Ammon's horn (tissue), 1 donor: ENCODE measurements around the gene CYTH2.
"Not testable (repeated sequence)": the region's sequence is repeated elsewhere in the genome, so short reads cannot be mapped to it uniquely, and the experiment has no call there.

ENCODE experiments used
- DNase-seq: peaks from one replicate; pipeline ENCODE4 v3.0.0-alpha.2; 2016; ENCODE audit warnings: low spot score

The CYTH2 gene

DNA sequence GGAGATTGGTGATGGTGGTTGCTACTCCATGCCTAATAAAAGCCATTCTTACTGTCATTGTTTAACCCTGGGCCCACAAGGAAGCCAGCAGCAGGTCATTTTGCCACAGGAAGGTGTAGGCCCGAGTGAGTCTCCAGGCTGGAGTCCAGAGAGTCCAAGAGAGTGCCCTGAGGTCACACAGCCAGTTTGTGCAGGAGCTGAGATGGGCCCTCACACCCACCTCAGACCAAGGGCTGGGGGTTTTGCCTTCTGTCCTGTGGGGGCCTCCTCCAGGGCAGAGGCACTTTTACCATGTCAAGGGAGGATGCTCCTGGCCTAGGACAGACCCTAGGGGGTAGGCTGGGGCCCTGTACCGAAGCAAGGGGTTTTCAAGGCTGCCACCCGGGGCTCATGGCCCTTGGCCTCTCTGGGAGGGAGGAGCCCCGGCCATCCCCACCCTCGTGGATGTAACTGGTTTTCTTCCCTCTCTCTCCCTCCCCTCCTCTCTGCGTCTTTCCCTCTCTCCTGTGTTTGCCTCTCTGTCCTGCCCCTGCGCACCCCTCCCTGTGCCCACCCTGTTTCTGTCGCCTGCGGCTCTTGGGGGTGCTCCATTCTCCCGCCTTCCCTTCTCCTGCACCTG, 8.0 kb downstream of the CYTH2 start:
- no peak for DNase-seq

- DNase-seq = no peak
Measured at GRCh38 chr19:48477698-48478338, 8.6 kb downstream of the CYTH2 start.

- DNase-seq = no peak
Measured at GRCh38 chr19:48478339-48479256, 9.4 kb downstream of the CYTH2 start.

- no peak for DNase-seq
Measured at GRCh38 chr19:48479686-48480085, 10.5 kb downstream of the CYTH2 start.

DNA sequence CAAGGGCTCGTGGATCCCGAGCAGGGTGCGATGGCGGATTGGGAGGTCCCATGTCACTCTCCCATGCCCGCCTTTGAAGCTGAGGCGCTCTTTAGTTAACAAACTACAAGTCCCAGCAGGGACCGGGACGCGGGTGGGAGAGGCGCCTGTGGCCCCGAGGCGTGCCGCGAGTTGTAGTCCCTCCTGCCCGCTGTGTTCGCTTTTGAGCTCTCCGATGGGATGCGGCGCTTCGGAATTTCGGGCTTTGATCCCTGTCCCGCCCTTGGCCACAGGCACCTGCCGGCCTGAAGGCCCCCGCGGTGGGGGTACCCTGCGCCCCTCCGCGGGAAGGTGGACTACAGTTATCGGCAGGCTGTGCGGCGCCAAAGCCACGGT, 11.0 kb downstream of the CYTH2 start:
- peak; percentile 80 for DNase-seq

- peak; percentile 57 for DNase-seq
Measured at GRCh38 chr19:48480558-48481500, 11.7 kb downstream of the CYTH2 start.

GRCh38 chr19:48481846-48482639, 12.9 kb downstream of the CYTH2 start:
- DNase-seq = no peak

- DNase-seq = no peak
Measured at GRCh38 chr19:48483301-48483700, 14.1 kb downstream of the CYTH2 start.

DNA sequence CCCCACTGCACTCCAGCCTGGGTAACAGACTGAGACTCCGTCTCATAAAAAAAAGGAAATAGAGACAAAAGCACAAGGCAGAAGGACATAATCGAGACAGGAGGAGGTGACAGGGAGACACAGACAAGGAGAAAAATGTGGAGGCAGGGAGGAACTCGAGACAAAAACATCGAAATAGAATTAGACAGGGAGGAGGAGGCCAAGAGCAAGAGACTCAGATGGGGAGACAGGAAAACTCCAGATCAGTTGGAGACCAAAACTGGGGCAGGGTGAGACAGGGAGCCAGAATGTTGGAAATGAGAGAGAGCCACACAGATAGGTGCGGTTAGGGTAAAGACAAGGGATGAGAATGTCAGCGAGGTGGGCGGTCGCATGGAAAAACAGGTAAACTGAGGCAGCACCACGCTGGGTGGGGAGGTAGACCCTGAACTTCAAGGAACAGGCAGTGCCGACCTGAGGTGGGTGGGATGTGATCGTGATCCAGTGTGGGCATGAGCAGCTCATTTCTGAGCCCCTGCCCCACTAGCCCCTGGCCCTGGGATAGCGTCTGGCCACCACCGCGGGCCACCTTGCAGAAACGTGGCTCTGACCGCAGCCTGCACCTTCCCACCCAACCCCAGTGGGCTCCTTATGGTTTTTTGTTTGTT, 15.2 kb downstream of the CYTH2 start:
- no peak for DNase-seq

DNA sequence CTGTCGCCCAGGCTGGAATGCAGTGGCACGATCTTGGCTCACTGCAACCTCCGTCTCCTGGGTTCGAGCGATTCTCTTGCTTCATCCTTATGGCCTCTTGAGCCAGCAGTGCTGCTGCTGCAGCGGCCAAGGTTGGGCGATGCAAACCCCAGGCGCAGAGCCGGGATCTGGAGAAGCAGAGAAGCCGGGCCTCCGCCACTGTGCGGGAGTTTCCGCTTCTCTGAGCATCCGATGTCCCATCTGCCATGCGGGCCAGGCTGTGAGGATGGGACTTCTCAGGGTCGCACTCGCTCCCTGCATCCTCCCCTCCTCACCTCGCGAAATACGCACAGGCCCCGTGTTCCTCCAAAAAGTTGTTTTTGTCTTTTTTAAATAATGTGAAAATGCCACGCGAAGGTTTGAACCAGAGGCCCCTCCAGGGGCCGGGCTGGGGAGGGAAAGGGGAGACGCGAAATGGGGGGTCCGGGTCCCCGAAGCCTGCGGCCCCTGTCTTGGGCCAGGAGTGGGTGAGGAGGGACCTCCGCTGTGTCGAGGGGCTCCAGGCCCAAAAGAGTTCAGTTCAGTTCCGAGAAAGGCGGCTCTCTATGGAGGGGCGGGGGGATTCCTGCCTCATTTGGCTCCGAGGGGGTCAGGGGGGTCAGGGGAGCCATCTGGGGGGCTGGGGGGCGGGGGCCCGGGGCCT, 15.9 kb downstream of the CYTH2 start:
- DNase-seq = no peak

DNA sequence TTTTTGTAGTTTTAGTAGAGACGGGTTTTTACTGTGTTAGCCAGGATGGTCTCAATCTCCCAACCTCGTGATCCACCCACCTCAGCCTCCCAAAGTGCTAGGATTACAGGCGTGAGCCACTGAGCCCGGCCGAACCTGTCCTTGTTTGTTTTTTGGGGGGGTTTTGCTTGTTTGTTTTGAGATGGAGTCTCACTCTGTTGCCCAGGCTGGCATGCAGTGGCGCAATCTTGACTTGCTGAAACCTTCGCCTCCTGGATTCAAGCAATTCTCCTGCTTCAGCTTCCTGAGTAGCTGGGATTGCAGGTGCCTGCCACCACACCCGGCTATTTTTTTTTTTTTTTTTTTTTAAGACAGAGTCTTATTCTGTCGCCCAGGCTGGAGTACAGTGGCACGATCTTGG, 17.5 kb downstream of the CYTH2 start:
- DNase-seq = not testable (repeated sequence)

GRCh38 chr19:48487544-48487943, 18.4 kb downstream of the CYTH2 start:
- DNase-seq = no peak

- DNase-seq = peak; percentile 39
Measured at GRCh38 chr19:48487948-48488347, 18.8 kb downstream of the CYTH2 start.

GRCh38 chr19:48488478-48488877, 19.3 kb downstream of the CYTH2 start:
- DNase-seq = not testable (repeated sequence)

DNA sequence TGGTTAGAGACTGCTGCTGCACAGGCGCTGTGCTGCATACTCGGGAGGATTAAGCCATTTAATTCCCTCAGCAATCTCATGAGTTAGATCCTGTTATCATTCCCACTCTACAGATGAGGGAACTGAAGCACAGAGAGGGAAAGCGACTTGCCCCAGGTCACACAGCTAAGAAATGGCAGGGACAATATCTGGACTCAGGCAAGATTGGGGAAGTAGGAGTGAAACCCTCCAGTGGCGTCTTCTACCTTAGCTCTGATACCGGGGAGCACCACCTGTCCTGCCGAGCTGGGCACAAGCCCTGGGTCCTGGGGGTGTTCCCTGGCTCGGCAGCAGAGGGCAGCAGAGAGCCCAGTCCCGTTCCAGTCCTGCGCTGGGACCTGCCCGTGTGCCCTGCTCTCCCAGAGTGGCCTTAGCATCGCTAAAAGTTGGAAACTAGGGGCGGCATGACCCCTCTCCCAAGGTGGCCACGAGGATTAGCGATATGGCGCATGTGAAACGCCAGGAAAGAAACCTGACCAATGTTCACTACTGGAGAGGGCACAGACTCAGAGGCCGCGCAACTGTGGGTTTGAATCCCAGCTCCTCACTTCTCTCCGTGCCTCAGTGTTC, 20.5 kb downstream of the CYTH2 start:
- DNase-seq = peak; percentile 73

DNA sequence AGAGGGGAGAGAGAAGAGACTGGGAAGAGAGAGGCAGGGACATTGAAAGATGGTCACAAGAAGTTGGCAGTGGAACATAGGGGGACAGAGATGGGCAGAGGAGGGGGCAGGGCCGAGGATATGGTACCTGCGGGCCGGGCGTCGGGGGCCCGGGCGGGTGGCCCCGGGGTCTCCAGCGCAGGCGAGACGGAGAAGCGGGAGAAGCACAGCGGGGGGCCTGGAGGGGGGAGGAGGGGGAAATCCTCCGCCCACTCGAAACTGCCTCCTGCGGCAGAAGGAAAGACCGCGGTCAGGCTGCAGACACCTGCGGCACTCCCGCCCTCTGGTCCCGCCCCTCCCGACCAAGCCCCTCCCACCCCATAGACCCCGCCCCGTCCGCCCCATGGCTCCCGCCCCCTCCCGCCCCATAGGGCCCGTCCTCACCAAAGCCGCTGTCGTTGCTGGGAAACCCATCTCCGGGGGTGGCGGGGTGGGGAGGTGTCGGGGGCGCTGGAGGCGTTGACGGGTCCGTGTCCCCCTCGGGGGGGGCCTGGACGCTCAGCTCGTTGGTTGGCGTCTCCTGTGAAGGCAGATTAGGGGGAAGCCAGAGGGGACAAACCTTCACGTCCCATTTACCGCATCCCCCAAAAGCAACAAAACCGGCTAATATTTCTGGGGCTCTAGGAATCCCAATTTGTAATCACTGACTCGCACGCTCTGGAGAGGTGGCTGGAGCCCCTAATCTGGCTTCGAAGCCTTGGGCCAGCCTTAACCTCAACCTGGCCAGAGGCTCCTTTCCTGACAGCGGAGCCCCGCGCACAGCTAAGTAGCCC, 22.0 kb downstream of the CYTH2 start:
- DNase-seq = no peak

- DNase-seq = no peak
Measured at GRCh38 chr19:48491793-48492123, 22.6 kb downstream of the CYTH2 start.

- DNase-seq = peak; percentile 93
Measured at GRCh38 chr19:48492925-48493717, 24.0 kb downstream of the CYTH2 start.
